ENCODE results near the gene PPFIA1. TPM values are rescaled to one million over a fixed set of nuclear protein-coding genes. Genes with fewer than 3 reads are reported as not detected.

PPFIA1 gene
- polyA plus RNA-seq, 1 of the 3 experiments (the other 2 are of a cell fraction), result 37.4 TPM

GRCh38 chr11:70432580-70432979 lies 162.1 kb downstream of the PPFIA1 start:
- TF ChIP-seq TEAD4 (IDR thresholded peaks at IDR 0.05; ENCODE audit: borderline replicate concordance, insufficient read depth) (no peak), CHD2 (IDR thresholded peaks at IDR 0.05; ENCODE audit: low read length, partially characterized antibody) (no peak), FOXJ3 (CRISPR knock-in tag; IDR thresholded peaks at IDR 0.05) (no peak), PBX3 (IDR thresholded peaks at IDR 0.05) (no peak), RXRA (IDR thresholded peaks at IDR 0.05; ENCODE audit: borderline replicate concordance, low read depth) (no peak), USF1 (IDR thresholded peaks at IDR 0.05; ENCODE audit: borderline replicate concordance, low read depth) (no peak), EZH2phosphoT487 (IDR thresholded peaks at IDR 0.05; ENCODE audit: borderline replicate concordance, low read depth) (no peak), ELF1 (IDR thresholded peaks at IDR 0.05) (no peak), CTCF (IDR thresholded peaks at IDR 0.05) (no peak)
- CTCF ChIA-PET, result no interaction called here
- H3K27ac ChIP-seq (ENCODE audit: low read depth in 2 of 2, low read length in 1 of 2), result no peak overlapping the region
- peaks cover 5% of the 10 kb centered on the region; the same call in 1 of the 2 replicates for H3K79me2 ChIP-seq (ENCODE audit: insufficient read depth)
- DNase-seq, result no peak
- H3F3A ChIP-seq (replicated peaks; ENCODE audit: insufficient read depth), result no peaks in the 10 kb centered on the region
- H3K9me2 ChIP-seq, result no peaks in the 10 kb centered on the region
- H3K4me3 ChIP-seq (ENCODE audit: low read depth in 2 of 2, low read length in 1 of 2), result no peak overlapping the region
- no peaks in the 10 kb centered on the region for H3K4me1 ChIP-seq (ENCODE audit: control insufficient read depth in 1 of 2, insufficient read depth in 2 of 2, low read depth in 1 of 2, low read length in 1 of 2)
- H3K9ac ChIP-seq, result no peak overlapping the region
- peaks cover 37 to 87% of the 10 kb centered on the region in 2 experiments for H3K36me3 ChIP-seq (replicated peaks in 1 of 2; ENCODE audit: control insufficient read depth in 1 of 2, insufficient read depth in 2 of 2, low read length in 1 of 2)
- peaks cover 12% of the 10 kb centered on the region; the same call in 1 of the 2 replicates for H4K20me1 ChIP-seq (ENCODE audit: insufficient read depth)
- no peaks in the 10 kb centered on the region for H3K27me3 ChIP-seq (ENCODE audit: insufficient read depth)
- H3K4me2 ChIP-seq, result no peak overlapping the region
- no peaks in the 10 kb centered on the region for H3K9me3 ChIP-seq
- H2AFZ ChIP-seq (ENCODE audit: low read depth), result no peak overlapping the region
- 94% methylated on average over 14 of the region's 15 CpGs for WGBS (ENCODE audit: low lambda C conversion rate)
- POLR2A ChIA-PET, result no interaction called here

- Histone ChIP-seq H3K4me1 (ENCODE audit: control insufficient read depth in 1 of 2, insufficient read depth in 2 of 2, low read depth in 1 of 2, low read length in 1 of 2) (no peaks in the 10 kb centered on the region), H4K20me1 (ENCODE audit: insufficient read depth) (peaks cover 12% of the 10 kb centered on the region; the same call in 1 of the 2 replicates)
- WGBS (ENCODE audit: low lambda C conversion rate), result 100% methylated on average over 4 of the region's 20 CpGs
- TF ChIP-seq USF2 (IDR thresholded peaks at IDR 0.05; ENCODE audit: borderline replicate concordance, low read depth, low read length) (no peak), IRF3 (IDR thresholded peaks at IDR 0.05; ENCODE audit: low read depth, low read length) (no peak), TAF1 (IDR thresholded peaks at IDR 0.05; ENCODE audit: borderline replicate concordance, low read depth, low read length) (no peak), RFX5 (IDR thresholded peaks at IDR 0.05; ENCODE audit: low read length) (no peak), TCF12 (IDR thresholded peaks at IDR 0.05) (no peak), REST (IDR thresholded peaks at IDR 0.05; ENCODE audit: low read depth, low read length) (no peak), EZH2phosphoT487 (IDR thresholded peaks at IDR 0.05; ENCODE audit: borderline replicate concordance, low read depth) (no peak), EP300 (IDR thresholded peaks at IDR 0.05; ENCODE audit: borderline replicate concordance in 1 of 2, low read depth in 1 of 2, low read length in 1 of 2) (no peak), SMC3 (IDR thresholded peaks at IDR 0.05; ENCODE audit: low read depth, low read length) (no peak), MAX (IDR thresholded peaks at IDR 0.05; ENCODE audit: low read depth) (no peak)
These were observed 162.5 kb downstream of the PPFIA1 start for GRCh38 chr11:70433038-70433437.

More at GRCh38 chr11:70433038-70433437, 162.5 kb downstream of the PPFIA1 start:
- H3F3A ChIP-seq (replicated peaks; ENCODE audit: insufficient read depth), result no peaks in the 10 kb centered on the region
- ChIA-PET CTCF (interaction anchor here (1.2 to 1.5 kb wide), 2 partner anchors 34 to 281 kb away, joined by 3 to 4 read pairs; no protein-coding TSS in a partner anchor), POLR2A (no interaction called here)
- no peak for DNase-seq
- no peak overlapping the region for H3K4me2 ChIP-seq
- no peaks in the 10 kb centered on the region for H3K9me2 ChIP-seq
- no peak overlapping the region for H2AFZ ChIP-seq (ENCODE audit: low read depth)
- H3K79me2 ChIP-seq (ENCODE audit: insufficient read depth), result peaks cover 5% of the 10 kb centered on the region; the same call in 1 of the 2 replicates
- H3K27me3 ChIP-seq (ENCODE audit: insufficient read depth), result no peaks in the 10 kb centered on the region
- no peak overlapping the region for H3K9ac ChIP-seq
- H3K27ac ChIP-seq (ENCODE audit: low read depth in 2 of 2, low read length in 1 of 2), result no peak overlapping the region
- peaks cover 33 to 82% of the 10 kb centered on the region in 2 experiments for H3K36me3 ChIP-seq (replicated peaks in 1 of 2; ENCODE audit: control insufficient read depth in 1 of 2, insufficient read depth in 2 of 2, low read length in 1 of 2)
- H3K4me3 ChIP-seq (ENCODE audit: low read depth in 2 of 2, low read length in 1 of 2), result no peak overlapping the region
- H3K9me3 ChIP-seq, result no peaks in the 10 kb centered on the region
